CD4-positive, alpha-beta T cell treated with Interleukin-2 at 100 ng/mL for 4 hours (primary cell): ENCODE data around the gene WDTC1.

Source experiments
- DNase-seq: peaks from one replicate; pipeline ENCODE4 v3.0.0-alpha.2; 2020; ENCODE audit warnings: low spot score

Gene WDTC1

DNA sequence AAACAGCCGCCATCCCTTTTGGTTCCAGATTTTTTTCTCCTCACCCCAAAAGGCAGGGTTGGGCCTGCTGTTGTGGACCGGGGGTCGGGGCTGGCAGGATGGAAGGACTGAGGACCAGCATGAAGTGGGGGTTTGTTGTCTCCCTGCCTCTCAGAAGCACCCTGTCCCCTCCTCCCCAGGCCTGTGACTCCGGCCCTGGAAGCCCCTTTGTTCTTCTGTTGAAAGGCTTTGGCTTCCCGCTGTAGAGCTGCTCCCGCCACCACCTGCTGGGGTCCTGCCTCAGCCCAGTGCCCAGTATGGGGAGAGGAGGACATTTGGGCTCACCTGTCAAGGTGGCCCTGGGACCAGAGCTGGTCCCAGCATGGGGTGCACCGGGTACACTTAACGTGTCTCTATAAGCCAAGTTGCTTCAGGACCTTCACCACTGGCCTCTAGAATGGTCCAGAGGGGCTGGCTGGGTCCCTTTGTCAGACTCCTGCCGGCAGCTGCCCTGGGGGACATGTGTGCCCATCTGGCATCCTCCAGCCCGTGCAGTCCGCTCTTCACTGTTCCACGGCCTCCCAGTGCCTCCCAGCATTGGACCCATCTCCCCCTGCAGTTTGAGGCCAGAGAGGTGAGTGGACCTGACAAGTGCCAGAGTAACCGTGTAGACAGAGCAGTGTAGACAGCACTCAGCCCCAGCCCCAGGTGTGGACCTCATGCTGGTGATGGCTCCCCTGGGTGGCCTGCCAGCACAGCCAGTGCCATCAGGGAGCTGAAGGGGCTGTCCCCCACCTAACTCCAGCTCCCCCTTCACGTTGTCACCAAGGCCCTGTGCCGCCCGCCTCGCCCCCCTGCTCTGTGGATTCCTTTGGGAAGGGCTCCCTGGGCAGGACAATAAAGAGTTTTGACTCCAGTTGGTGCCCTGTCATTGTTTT, 101.3 kb downstream of the WDTC1 start:
- DNase-seq = no peak

- no peak for DNase-seq
Measured at GRCh38 chr1:27336756-27337155, 102.3 kb downstream of the WDTC1 start.

DNA sequence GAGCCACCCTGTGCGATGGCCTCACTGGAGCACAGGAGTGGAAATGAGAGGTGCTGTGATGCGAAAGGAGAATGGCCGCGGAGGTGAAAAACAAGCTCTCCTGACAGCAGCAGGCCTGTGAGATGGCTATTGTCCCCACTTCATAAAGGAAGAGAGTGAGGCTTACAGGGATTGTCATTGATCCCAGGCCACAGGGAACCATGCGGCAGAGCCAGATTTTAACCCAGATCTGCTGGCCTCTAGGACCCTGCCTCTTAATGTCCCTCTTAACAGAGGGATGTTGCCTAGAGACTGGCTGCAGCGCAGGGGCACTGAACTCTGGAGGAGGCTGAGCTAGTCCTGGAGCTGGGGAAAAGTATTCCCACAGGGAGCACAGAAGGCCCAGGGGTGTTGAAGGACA, 104.3 kb downstream of the WDTC1 start:
- DNase-seq = no peak

DNA sequence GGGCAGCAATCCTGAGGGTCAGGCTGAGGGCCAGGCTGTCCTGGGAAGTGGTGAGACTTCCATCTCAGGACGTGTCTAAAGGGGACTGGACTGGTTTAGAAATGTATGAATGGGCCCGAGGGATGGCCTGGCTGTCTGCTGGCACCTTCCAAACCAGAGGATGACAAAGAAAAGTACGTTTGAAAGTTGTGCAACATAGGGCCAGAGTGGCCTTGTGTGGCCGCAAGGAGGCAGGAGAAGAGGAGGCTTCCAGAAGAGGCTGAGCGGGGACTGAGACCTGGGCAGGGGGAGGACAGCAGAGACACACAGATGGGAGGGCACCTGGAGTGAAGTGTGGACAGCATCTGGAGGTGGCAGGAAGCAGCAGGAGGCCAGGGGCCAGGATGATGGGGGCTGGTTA, 104.8 kb downstream of the WDTC1 start:
- DNase-seq = no peak

DNA sequence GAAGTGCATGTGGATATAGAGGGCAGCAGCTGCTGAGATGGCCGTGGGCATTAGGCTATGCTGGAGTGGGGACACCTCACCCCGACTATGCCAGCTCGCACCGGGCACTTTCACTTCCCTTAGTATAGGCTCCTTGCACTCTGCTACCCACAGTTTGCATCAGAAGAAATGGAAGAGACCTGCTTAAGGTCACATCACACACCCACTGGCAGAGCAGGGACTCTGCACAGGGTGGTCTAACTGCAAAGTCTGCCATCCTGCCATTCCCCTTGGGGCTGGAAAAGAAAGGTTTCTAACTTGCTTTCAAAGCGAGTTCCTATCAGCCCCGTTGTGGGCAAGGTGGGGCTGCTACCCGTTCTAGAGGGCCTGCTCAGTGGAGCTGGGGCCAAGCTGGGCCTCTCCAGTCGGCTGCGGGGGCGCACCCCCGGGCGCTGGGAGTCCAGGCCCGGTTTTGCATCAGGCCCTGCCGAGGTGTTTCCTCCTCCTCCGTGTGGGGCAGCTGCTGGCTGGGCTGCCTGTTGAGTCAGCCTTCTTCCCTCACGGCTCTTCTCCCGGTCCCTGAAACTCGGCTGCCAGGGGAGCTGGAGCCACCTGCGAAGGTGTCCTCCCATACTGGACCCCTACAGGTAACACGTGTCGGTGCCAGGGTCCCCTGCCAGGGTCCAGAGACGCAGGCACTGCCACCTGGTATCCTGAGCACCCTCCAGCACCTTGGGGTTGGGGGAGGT, 107.3 kb downstream of the WDTC1 start, which contains the start of gene SYTL1:
Gene SYTL1, plus strand, starts transcription at position 498 of the 728 bp plus-strand sequence. CDS start 3,313 bp downstream, outside the sequence.
- peak; percentile 69 for DNase-seq

GRCh38 chr1:27342391-27342777, 108.0 kb downstream of the WDTC1 start:
- DNase-seq = peak; percentile 52

- peak; percentile 85 for DNase-seq
Measured at GRCh38 chr1:27342778-27343638, 108.6 kb downstream of the WDTC1 start.

GRCh38 chr1:27343639-27344025, 109.2 kb downstream of the WDTC1 start:
- DNase-seq = no peak

- DNase-seq = no peak
Measured at GRCh38 chr1:27345272-27345671, 110.8 kb downstream of the WDTC1 start.

DNA sequence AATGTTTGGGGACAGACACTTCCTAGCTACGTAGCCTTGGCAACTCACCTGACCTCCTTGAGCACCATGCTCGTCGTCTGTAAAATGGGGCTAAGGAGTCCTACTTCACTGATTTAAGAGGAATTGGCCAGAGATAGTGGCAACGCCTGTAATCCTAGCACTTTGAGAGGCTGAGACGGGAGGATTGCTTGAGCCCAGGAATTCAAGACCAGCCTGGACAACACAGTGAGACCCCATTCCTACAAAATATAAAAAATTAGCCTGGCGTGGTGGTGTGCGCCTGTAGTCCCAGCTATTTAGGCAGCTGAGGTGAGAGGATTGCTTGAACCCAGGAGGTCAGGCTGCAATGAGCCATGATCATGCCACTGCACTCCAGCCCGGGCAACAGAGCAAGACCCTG, 111.9 kb downstream of the WDTC1 start:
- no peak for DNase-seq

- no peak for DNase-seq
Measured at GRCh38 chr1:27346991-27347624, 112.7 kb downstream of the WDTC1 start.

DNA sequence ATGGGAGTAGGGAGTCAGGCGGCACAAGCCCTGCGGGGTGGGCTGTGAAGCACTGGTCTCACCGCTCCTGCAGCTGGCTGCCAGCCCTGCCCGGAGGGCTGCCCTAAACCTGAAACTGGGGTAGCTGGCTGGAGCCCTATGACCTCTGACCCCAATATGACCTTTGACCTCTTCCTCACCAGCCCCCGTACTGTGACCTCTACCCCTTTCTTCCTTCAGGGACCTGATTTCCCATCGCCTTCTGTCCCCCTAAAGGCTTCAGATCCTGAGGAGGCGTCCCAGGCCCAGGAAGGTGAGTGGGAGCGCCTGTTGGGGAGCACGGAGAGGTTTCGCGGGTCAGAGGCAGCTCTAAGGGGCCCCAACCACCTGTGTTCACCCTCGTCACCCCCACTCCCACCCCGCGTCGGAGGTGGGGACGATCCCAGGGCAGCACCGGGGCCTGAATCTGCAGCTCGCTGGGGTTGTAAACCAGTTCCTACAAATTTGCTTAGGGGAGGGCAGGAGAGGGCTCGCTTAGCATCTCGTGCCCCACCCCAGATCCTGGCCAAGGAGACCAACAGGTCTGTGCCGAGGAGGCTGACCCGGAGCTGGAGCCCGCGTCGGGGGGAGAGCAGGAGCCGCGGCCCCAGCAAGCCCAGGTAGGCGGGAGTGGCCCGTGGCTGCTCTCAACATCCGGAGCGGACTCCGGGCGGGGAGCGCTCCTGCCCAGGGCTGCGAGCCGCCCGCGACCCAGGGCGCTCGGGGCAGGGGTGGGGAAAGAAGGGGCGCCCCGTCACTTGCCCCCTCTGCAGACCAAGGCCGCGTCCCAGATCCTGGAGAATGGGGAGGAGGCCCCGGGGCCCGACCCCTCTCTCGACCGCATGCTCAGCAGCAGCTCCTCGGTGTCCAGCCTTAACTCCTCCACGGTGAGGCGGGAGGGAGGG, 114.7 kb downstream of the WDTC1 start:
- DNase-seq = no peak

DNA sequence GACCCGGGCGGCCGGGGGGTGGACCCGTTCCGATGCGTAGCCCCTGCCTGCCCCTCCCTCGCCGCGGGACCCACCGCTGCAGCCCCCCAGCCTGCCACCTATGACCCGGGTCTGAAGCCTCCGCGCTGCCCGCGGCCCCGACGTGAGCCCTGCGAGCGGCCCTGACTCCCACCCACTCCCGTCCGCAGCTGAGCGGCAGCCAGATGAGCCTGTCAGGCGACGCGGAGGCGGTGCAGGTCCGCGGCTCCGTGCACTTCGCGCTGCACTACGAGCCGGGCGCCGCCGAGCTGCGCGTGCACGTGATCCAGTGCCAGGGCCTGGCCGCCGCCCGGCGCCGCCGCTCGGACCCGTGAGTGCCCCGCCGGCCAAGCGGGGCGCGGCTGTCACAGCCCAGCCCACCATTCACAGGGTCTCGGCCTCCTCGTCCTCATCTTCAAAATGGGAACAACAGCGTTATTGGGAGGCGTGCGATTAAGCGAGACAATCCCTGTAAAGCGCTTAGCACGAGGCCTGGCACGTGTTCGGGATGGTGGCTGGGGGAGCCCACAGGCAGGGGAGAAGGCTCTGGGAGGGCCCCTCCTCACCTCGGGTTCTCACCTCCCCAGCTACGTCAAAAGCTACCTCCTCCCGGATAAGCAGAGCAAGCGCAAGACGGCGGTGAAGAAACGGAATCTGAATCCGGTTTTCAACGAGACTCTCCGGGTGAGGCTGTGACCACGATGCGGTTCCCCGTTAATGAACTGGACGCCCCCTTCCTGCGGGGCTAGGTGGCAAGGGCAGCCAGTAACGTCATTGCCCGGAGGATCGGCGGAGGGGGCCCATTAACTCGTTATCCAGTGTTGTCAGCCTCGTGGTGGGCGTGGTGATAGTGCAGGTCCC, 115.6 kb downstream of the WDTC1 start:
- DNase-seq = no peak

GRCh38 chr1:27350663-27351540, 116.5 kb downstream of the WDTC1 start:
- DNase-seq = no peak

DNA sequence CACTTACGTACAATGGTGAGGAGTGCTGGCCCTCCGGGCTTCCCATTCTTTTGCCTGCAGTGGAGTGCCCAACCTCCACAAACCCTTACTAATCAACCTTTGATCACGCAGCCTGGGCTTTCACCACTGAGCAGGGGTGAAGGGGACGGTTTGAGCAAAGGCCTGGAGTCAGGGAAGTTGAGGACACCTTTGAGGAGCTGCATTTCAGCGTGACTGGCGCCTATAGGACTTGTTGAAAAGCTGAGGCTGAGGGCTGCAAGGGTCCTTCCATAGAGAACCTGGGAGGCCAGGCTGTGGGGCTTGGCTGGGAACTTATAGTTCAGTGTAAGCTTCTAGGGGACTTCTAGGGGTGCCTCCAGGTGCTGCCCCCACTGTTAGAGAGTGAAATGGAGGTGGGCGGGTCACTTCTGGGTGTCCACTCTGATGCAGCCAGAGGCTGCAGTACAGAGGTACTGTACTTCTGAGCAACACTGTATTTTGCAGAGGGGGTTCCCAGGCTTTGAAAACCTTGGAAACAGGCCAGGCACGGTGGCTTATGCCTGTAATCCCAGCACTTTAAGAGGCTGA, 117.2 kb downstream of the WDTC1 start:
- DNase-seq = no peak

- no peak for DNase-seq
Measured at GRCh38 chr1:27353166-27353565, 118.7 kb downstream of the WDTC1 start.

DNA sequence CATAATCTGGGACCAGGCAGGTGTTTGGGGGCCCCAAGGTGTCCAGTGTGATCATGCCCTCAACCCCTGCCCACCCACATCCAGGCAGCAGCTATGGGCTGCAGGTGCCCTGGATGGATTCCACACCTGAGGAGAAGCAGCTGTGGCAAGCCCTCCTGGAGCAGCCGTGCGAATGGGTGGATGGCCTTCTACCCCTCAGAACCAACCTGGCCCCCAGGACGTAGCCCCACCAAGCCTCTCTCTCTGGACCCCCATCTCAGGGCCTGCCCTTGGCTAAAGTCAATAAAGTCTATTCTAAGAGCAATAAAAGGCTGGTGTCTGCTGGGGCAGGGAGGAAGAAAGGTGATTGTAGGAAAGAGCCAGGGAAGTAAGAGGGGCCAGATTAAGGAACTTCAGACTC, 119.2 kb downstream of the WDTC1 start:
- DNase-seq = no peak

- no peak for DNase-seq
Measured at GRCh38 chr1:27355683-27356082, 121.3 kb downstream of the WDTC1 start.
